Left ventricle myocardium inferior (tissue), 1 donor: ENCODE results near the gene SPTB. TPM values are rescaled to one million over a fixed set of nuclear protein-coding genes. Genes with fewer than 3 reads are reported as not detected.

Experiments used
- DNase-seq: peaks from one replicate; pipeline ENCODE4 v3.0.0-alpha.2; 2020
- H3K27ac ChIP-seq: fragments of 200-600 bp; replicated peaks from 2 replicates; pipeline ENCODE4 v1.8.0; 2021
- H3K27me3 ChIP-seq: fragments of 200-600 bp; 2 replicates; pipeline ENCODE4 v1.8.0; 2021; ENCODE audit warnings: low read depth
- H3K36me3 ChIP-seq: fragments of 200-600 bp; 2 replicates; pipeline ENCODE4 v1.8.0; 2021
- H3K4me1 ChIP-seq: fragments of 200-600 bp; 2 replicates; pipeline ENCODE4 v1.8.0; 2021
- H3K4me3 ChIP-seq: fragments of 200-600 bp; 2 replicates; pipeline ENCODE4 v1.8.0; 2021; ENCODE audit warnings: mild to moderate bottlenecking, moderate library complexity
- H3K9me3 ChIP-seq: fragments of 200-600 bp; replicated peaks from 2 replicates; pipeline ENCODE4 v1.8.0; 2021
- CTCF ChIP-seq: fragments of 200-600 bp; IDR thresholded peaks from 2 replicates; pipeline ENCODE4 v1.8.0; 2021; ENCODE audit warnings: antibody characterized with exemption, mild to moderate bottlenecking, borderline replicate concordance
- intact Hi-C: fragments of 100-400 bp; cut with micrococcal nuclease; formaldehyde crosslinking; loops from one replicate; pipeline ENCODE4 v1.11.0; 2022
- total RNA-seq: library from RNA; stranded (reverse); fragmentation: NEBNext Ultra II Directional; extraction: Animal tissue kit (Norgen Biotek cat#: 25700); gene quantifications from one replicate; pipeline ENCODE4 v1.2.1, GENCODE V29; 2021
- donor health status: DM: no; HTN: yes; CAD: no; lungs with severe emphysema.

Gene SPTB
- total RNA-seq, 1 donor from 2014 or later: 82.2 TPM

- Histone ChIP-seq H3K36me3 (peaks cover 68% of the 10 kb centered on the region), H3K27ac (no peak overlapping the region), H3K4me1 (peaks cover 25% of the 10 kb centered on the region), H3K9me3 (no peaks in the 10 kb centered on the region), H3K4me3 (no peak overlapping the region), H3K27me3 (no peaks in the 10 kb centered on the region)
- peak; percentile 1 for DNase-seq
- TF ChIP-seq CTCF: no peak
- intact Hi-C loops: no loop called here
Observed at GRCh38 chr14:64733321-64733720, 146.4 kb downstream of the SPTB start.

GRCh38 chr14:64732536-64733120, 147.1 kb downstream of the SPTB start:
- Histone ChIP-seq H3K9me3 (no peaks in the 10 kb centered on the region), H3K36me3 (peaks cover 70% of the 10 kb centered on the region), H3K4me3 (no peak overlapping the region), H3K27ac (no peak overlapping the region), H3K27me3 (no peaks in the 10 kb centered on the region), H3K4me1 (peaks cover 31% of the 10 kb centered on the region)
- peak; percentile 12 for DNase-seq
- intact Hi-C loops: no loop called here
- no peak for TF ChIP-seq CTCF

- no peak overlapping the region for H3K4me3 ChIP-seq
- H3K4me1 ChIP-seq: peaks cover 32% of the 10 kb centered on the region
- H3K27me3 ChIP-seq: no peaks in the 10 kb centered on the region
- no peak overlapping the region for H3K27ac ChIP-seq
- intact Hi-C loops: no loop called here
- DNase-seq: peak; percentile 3
- no peak for TF ChIP-seq CTCF
- H3K36me3 ChIP-seq: peaks cover 66% of the 10 kb centered on the region
- no peaks in the 10 kb centered on the region for H3K9me3 ChIP-seq
Observed at GRCh38 chr14:64732066-64732465, 147.6 kb downstream of the SPTB start.

GRCh38 chr14:64731141-64731581, 148.5 kb downstream of the SPTB start:
- intact Hi-C loops: no loop called here
- Histone ChIP-seq H3K36me3 (peaks cover 57% of the 10 kb centered on the region), H3K27me3 (no peaks in the 10 kb centered on the region), H3K4me1 (peaks cover 40% of the 10 kb centered on the region), H3K27ac (no peak overlapping the region), H3K9me3 (no peaks in the 10 kb centered on the region), H3K4me3 (no peak overlapping the region)
- peak; percentile 8 for DNase-seq
- TF ChIP-seq CTCF: no peak

GRCh38 chr14:64730681-64731080, 149.0 kb downstream of the SPTB start:
- H3K4me1 ChIP-seq: peaks cover 45% of the 10 kb centered on the region
- H3K9me3 ChIP-seq: no peaks in the 10 kb centered on the region
- H3K27ac ChIP-seq: peak overlapping the region; percentile 65
- no peaks in the 10 kb centered on the region for H3K27me3 ChIP-seq
- intact Hi-C loops: no loop called here
- peaks cover 53% of the 10 kb centered on the region for H3K36me3 ChIP-seq
- no peak overlapping the region for H3K4me3 ChIP-seq
- peak; percentile 12 for DNase-seq
- no peak for TF ChIP-seq CTCF
